ENCODE measurements around the gene LRTM2.

LRTM2 gene

GRCh38 chr12:1842183-1842904, 22.0 kb downstream of the LRTM2 start:
- in situ Hi-C loops (cut with HindIII; ENCODE audit: low sequenced_read_pairs): no loop called here

GRCh38 chr12:1842905-1843640, 22.7 kb downstream of the LRTM2 start:
- in situ Hi-C loops (cut with HindIII; ENCODE audit: low sequenced_read_pairs): no loop called here

DNA sequence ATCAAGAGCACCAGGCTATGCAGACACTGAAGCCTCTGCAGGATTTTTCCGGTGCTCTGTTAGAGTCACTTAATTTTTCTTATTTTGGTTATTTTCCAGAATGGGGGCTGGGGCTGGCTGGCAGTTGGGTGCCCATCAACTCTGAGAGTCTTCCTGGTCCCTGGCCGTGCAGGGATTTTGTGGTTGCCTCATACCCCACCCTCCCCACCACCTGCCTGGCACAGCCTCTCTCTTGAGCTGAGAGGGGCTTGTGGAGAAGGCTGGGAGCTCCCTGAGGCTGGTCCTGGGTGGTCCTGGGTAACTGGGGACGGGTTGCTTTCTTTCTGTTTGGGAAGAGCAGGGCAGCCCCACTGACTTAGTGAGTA, 23.3 kb downstream of the LRTM2 start:
- in situ Hi-C loops (cut with HindIII; ENCODE audit: low sequenced_read_pairs): no loop called here

GRCh38 chr12:1844223-1844622, 23.9 kb downstream of the LRTM2 start:
- in situ Hi-C loops (cut with HindIII; ENCODE audit: low sequenced_read_pairs): no loop called here

GRCh38 chr12:1844661-1845409, 24.5 kb downstream of the LRTM2 start:
- in situ Hi-C loops (cut with HindIII; ENCODE audit: low sequenced_read_pairs): no loop called here

DNA sequence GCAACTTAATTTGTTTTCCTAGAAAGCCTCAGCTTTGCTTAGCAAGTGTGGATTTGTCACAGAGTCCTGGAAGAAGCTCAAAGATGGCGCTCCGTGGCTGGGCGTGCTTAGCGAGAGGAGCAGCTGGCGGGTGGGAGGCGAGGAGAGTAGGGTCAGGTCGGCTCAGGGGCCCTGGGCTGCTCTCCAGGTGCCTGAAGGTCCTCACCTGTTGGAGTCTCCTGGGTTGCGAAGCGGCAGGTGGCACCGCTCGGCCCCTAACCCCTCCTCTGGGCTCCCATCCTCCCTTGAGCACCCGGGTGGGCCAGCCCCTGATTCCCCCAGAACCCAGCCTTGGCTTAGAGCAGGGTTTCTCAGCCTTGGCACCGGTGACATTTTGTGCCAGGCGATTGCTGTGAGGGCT, 25.1 kb downstream of the LRTM2 start:
- in situ Hi-C loops (cut with HindIII; ENCODE audit: low sequenced_read_pairs): no loop called here

DNA sequence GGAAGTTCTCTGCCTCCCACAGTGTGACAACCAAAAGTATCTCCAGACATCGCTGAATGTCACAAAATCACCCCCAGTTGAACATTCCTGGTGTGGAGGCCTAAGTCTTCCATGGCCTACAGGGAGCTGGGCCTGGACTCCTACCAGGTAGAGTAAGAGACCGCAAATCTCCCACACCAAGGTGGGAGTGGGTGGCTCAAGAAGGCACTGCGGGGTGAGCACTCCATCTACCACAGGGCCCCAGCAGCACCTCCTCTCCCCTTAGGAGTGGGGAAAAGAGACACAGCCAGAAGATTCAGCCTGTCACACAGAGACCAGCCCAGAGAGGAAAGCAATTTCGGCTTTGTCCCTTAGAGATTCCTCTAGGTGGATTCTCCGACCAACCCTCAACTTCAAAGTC, 25.5 kb downstream of the LRTM2 start:
- in situ Hi-C loops (cut with HindIII; ENCODE audit: low sequenced_read_pairs): no loop called here

DNA sequence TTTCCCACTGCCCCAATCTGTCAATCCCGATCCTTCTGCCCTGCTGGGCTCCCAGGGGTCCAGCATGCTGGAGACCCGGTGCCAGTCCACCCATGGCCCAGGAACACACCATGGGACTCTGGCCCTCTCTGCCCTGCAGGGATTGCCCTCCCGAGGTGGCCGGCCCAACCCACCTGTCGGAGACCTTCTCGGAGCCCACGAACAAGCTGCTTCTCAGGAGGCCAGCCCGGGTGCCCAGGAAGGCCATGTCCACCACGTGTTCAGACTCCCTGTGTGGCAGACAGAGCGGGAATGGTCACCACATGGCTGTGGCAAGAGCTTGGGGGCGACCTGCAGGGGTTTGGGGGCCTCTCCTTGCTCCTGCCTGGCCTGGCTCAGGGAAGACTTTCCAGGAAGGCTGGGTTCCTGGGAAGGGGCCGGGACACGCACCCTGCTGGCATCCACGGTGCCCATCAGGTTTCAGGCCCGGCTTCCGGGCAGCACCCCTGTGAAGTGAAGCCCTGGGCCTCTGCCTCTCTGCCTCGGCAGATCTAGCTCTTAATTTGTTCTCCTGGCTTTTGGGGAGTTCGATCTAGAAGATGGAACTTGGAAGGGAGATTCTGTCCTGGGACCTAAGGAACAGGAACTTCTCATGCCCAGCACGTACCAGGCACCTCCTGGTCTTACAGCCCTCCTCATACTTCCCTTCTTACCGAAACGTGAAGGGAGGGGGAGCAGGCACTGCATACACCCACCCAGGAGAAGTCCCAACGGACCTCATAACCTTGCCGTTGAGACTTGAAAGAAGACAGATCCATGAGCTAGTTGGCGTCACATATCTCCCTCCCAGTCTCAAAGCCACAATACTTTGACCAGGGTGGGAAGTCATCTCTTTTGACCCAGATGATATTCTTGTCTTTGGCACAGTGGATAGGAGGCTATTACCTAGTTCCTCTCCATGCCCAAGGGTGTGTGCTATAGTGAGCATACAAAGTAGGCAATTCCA, 26.3 kb downstream of the LRTM2 start:
- in situ Hi-C loops (cut with HindIII; ENCODE audit: low sequenced_read_pairs): no loop called here

- in situ Hi-C loops (cut with HindIII; ENCODE audit: low sequenced_read_pairs): no loop called here
These were observed 27.0 kb downstream of the LRTM2 start for GRCh38 chr12:1847411-1847810.

GRCh38 chr12:1848146-1848545, 27.8 kb downstream of the LRTM2 start:
- in situ Hi-C loops (cut with HindIII; ENCODE audit: low sequenced_read_pairs): no loop called here

DNA sequence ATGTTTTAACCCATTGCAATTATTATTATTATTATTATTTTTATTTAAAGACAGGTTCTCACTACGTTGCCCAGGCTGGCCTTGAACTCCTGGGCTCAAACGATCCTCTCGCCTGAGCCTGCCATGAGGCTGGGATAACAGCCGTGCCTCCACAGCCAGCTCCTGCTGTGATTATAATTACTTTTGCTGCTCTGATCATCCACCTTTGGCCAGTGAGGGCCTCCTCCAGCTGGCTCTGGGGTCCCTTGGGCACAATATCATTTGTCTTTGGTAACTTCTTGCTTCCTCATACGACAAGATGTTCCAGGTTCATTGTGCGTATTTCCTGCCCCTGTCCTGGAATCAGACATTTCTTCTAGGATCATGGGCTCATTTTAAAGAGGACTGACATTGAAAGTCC, 28.4 kb downstream of the LRTM2 start:
- in situ Hi-C loops (cut with HindIII; ENCODE audit: low sequenced_read_pairs): no loop called here

GRCh38 chr12:1851151-1851701, 30.9 kb downstream of the LRTM2 start:
- in situ Hi-C loops (cut with HindIII; ENCODE audit: low sequenced_read_pairs): no loop called here

GRCh38 chr12:1852076-1852475, 31.7 kb downstream of the LRTM2 start:
- in situ Hi-C loops (cut with HindIII; ENCODE audit: low sequenced_read_pairs): no loop called here

DNA sequence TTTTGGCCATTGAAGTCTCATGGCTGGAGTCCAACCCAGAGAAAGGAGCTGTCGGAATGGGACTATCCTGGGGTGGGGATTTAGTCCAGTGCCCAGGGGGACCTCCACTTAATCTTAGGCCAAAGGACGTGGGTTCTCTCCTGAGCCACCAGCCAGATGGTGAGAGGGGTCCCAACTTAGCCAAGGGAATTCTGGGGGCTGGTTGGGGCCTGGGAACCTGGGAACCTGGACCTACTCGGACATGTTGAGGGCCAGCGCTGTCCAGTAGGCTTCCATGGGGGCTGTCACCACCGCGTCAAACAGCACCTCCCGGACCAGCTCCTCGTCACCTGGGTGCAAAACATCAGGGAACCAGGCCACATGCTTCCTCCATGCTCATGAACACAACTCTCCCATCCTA, 33.4 kb downstream of the LRTM2 start:
- in situ Hi-C loops (cut with HindIII; ENCODE audit: low sequenced_read_pairs): no loop called here

- in situ Hi-C loops (cut with HindIII; ENCODE audit: low sequenced_read_pairs): no loop called here
These were observed 34.9 kb downstream of the LRTM2 start for GRCh38 chr12:1855241-1855640.

DNA sequence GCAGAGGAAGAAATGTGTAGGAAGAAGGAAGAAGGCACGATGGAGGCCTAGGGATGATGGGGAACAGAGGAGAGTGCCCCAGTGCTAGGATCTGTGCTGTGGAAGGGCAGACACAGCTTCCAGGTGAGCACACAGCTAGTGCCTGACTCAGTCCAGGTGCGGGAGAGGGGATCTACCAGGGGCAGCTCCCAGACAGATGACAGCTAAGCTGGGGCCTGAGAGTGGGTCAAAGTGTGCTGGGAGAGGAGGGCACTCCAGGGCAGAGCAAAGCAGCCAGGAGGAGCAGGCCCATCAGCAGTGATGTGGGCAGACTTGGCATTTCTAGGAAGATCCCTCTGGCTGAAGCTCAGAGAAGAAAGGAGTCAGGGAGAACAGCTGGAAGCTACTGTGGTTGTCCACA, 36.7 kb downstream of the LRTM2 start:
- in situ Hi-C loops (cut with HindIII; ENCODE audit: low sequenced_read_pairs): no loop called here

GRCh38 chr12:1857821-1858220, 37.5 kb downstream of the LRTM2 start:
- in situ Hi-C loops (cut with HindIII; ENCODE audit: low sequenced_read_pairs): no loop called here

- in situ Hi-C loops (cut with HindIII; ENCODE audit: low sequenced_read_pairs): no loop called here
These were observed 38.1 kb downstream of the LRTM2 start for GRCh38 chr12:1858456-1858855.

- in situ Hi-C loops (cut with HindIII; ENCODE audit: low sequenced_read_pairs): no loop called here
These were observed 39.3 kb downstream of the LRTM2 start for GRCh38 chr12:1859643-1860042.

DNA sequence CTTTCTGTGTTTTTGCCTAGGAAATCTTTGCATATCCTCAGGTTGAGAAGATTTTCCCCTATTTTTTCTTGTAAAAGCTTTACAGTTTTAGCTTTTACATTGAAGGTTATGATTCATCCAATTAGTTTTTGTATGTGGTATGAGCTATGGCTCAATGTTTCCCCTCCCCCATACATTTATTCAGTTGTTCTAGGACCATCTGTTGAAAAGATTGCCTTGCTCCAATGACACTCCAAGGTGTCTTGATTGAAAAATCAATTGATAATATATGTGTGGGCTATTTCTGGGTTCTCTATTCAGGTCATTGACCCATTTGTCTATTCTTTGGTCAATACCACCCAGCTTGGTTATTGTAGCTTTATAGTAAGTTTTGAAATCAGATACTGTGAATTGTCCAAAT, 42.6 kb downstream of the LRTM2 start:
- in situ Hi-C loops (cut with HindIII; ENCODE audit: low sequenced_read_pairs): no loop called here

Data from DLD1 (cell line).